GM19372 (cell line): ENCODE results near the gene ZFYVE21.

Source experiments
- ATAC-seq: cut with Tn5 transposase; IDR thresholded peaks from one replicate; pipeline ENCODE4 v1.9.1; 2021; ENCODE audit warnings: mild to moderate bottlenecking, low read depth, moderate library complexity; ENCODE audit not compliant: unreplicated experiment

The ZFYVE21 gene

DNA sequence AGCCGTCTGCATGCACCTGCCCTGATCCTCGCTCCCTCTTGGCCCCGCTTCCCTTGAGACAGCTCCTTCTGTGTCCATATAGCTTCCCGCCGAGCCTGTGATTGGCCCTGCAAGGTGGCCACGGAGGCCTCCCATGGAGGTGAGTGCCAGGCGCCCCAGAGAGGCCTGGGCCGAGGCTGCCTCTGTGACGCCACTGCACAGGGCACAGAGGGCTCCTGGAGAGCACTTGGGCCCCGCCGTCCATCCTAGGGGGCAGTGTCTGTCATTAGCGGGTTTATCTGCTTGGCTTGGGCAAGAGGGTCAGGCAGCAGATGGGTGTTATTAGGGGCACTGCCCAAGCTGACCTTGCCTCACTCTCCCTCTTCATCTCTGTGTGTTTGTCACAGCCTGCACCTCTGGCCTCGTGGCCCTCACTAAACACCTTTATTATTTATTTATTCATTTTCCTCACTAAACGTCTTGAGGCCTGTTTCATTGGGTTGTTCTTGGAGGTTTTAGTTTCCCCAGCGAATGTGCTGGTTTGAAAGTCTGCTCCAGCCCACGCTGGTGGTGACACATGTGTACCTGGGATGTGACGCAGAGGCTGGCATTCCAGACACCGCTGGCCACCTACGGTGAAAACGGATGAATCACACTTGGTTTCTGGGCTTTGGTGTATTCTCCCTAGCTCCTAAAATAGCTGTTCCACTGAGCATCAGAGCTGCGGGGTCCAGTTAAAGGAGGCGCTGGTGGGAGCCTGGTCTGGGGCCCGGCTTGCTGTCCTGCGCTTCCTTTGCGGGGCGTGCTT lies 5.9 kb downstream of the ZFYVE21 start:
- ATAC-seq: no peak

DNA sequence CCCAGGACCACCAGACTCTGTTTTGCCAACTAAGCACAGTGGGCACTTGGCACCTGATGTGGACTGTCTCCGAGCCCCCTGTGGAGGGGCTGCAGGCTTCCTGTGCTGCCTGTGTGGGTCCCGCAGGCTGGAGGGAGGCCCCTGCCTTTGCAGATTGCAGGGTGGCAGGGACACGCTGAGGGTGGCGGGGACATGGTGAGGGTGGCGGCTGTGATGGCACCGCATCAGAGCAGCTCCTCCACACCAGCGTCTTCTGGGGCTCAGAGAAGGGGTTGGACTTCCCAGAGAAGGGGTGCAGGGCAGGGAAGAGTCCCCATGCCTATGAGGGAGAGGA lies 8.1 kb downstream of the ZFYVE21 start:
- no peak for ATAC-seq

DNA sequence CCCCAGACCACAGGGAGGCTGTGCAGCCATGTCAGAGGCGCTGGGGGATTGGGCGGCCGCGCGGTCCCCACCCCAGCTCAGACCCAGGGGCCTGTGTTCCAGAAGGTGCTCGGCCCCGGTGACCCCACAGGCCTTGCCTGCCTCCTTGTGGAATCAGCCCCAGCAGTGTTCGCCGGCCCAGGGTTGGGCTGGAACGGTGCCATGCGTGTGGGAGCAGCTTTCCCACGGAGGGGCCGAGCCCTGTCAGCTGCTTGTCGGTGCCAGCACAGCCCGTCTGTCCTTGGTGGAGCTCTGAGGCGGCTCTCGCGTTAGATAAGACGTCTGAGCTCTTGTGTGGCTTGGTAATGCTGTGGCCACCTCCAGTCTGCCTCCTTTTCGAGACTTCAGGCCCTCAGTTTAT lies 8.5 kb downstream of the ZFYVE21 start:
- ATAC-seq: no peak

DNA sequence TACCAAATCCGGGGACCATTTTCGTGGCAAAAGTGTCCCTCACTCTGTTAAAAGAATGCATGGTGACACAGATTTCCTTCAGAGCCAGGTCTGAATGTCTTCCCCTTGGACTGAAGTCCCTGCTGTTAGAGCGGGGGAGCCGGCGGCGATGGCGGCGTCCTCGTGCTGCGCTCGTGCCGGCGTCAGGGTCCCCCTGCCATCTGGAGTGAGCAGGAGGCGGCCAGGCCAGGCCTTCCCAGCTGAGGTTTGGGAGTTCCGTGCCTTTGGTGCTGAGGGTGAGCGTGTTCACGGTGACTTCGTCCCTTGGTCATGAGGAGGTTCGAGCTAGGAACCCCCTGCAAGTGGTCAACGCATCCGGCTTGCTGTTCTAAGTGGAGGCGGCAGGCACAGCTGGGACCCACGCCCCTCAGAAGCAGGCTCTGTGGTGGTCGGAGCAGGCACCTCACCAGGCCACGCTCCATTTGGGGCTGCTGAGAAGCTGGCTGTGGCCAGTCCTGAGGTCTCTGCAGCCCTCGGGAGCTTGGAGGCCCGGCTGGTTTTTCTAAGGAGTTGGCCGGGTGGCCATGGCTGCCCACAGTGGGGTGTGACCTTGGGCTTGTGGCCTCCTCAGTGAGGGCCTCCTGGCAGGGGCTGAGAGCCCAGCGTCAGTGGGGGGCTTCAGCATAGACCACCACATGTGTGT lies 9.5 kb downstream of the ZFYVE21 start:
- no peak for ATAC-seq

DNA sequence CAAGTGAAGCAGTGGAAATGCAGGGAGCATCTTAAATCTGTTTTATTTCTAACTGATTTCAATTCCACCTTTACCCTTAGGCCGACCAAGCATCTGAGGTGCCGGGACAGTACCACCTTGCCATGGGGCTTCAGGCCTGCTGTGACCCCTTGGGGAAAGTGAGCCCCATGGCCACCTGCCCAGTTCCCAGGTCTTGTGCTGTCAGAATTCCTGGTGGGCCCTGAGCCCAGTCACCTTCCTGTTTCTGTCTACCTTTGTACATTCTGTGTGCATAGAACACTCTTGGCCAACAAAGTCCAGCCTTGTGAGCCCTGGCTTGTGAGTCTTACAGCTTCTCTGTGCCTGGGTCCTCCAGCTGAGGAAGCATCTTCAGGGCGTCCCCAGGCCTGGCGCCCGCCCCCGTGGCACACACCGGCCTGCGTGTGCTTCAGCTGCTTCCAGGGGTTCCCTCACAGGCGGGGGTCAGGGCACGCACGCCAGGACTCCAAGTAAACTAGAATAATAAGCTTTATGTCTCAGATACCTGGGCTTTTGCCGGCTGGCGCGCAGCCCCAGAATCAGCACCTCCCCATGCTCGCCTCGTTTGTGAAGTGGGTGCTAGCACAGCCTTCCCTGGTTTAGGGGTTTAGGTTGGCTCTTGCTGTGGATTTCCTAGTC lies 10.3 kb downstream of the ZFYVE21 start:
- ATAC-seq: no peak

DNA sequence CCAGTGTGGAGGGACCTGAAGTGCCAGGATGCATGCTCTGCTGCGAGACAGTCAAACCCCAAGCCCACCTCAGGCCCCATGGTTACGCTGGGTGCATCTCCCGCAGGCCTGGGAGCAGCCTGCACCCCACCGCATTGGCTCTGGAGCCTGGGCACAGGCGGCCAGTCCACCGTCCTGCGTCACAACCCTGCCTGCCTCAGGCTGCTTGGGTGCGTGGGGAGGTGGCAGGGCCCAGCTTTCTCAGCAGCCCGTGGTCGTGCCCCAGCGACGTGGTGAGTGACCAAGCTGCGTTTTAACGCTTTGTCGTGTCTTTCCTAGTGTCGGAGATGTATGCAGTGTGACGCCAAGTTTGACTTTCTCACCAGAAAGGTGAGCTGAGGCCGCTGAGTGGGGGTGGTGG lies 10.9 kb downstream of the ZFYVE21 start:
- no peak for ATAC-seq

DNA sequence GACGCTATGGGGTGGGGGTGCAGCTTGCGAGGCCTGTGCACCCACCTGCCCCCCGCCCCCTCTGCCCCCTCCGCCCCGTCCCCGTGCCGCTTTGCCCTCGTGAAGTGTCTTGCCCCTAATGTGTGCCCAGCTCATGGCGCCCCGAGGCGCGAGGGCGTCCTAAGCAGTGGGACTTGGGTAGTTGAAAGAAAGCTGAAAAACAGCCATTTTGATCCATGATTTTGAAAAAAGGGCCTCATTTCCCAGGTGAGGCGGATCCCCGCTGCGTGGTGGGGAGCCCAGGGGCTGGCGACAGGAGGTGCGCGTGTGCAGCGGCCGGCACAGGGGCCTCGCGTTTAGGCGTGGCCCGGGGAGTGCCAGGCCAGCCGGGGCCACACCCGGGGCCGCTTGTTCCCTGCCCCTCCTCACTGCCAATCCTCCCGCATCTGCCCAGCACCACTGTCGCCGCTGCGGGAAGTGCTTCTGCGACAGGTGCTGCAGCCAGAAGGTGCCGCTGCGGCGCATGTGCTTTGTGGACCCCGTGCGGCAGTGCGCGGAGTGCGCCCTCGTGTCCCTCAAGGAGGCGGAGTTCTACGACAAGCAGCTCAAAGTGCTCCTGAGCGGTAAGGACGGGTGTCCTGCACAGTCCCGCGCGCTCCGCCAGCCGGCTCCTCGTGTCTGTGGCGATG lies 11.8 kb downstream of the ZFYVE21 start:
- ATAC-seq: no peak

DNA sequence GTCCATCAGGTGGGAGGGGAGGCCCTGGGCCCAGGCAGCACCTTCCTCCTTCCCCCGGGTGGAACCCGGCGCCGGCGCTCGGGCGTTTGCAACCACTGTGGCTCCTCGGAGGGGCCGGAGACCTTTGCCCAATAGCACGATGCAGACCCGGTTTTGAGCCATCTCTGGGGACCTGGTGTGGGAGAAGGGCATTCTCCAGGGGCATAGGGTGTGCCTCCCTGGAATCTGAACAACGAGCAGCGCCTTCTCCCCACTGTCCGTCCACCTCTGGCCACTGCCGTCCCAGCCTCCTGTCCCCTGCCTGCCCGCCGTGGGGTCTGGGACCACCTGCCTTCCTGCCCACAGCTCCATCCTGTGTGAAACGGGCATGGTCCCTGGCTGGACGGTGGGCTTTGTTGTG lies 12.5 kb downstream of the ZFYVE21 start:
- no peak for ATAC-seq

DNA sequence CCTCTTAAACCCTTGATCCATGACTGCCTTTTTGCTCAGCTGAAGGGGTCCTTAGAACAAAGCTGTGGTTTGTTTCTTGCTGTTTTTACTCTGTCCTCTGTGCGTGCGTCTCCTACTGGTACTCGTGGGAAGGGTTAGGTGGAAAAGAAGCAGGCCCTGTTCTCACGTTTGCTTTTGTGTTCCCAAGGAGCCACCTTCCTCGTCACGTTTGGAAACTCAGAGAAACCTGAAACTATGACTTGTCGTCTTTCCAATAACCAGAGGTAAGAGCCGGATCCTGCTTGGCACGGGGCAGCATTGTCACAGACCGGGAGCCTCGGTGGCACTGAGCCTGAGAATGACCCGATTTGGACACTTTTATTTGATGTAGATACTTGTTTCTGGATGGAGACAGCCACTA lies 13.1 kb downstream of the ZFYVE21 start:
- no peak for ATAC-seq

DNA sequence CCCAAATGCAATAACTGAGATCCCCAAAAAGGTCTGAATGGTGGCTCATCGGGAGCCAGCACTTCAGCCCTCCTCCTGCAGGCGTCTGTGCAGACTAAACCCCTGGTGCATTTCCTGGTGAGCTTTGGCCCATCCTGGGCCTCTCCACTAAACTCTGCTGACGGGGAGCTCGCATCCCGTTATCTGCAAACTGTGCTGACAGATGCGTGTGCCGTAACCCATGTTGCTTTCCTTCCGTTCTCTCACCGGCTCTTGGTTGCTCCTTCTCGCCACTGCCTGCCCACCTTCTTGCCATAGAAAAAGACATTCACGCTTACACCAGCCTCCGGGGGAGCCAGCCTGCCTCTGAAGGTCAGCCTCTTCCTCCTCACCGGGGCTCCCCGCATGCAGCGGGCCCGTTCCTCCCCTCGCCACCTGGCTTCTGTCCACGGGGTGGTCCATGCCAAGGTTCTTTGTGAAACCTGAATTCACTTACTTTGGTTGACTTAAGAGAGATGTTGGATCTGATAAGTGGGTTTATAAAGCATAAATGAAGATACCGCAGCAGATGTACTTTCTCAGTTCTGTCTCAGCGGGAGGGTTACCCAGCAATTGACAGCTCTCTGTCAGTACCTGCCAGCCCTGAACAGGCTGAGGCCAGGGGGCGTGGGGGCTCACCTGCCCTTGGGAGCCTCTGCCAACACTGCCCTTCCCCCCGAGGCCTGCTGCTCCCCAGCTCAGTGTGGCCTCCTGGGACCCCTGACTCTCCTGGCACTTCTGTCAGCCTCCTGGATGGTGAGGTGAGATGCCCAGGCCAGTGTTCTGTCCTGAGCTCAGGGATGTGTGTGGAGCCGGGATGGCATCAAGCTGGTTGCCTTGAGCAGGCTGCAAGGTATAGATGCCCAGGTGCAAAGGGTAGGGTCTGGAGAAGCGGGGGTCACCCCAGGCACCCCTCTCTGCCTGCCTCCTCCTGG lies 14.2 kb downstream of the ZFYVE21 start:
- ATAC-seq: no peak

DNA sequence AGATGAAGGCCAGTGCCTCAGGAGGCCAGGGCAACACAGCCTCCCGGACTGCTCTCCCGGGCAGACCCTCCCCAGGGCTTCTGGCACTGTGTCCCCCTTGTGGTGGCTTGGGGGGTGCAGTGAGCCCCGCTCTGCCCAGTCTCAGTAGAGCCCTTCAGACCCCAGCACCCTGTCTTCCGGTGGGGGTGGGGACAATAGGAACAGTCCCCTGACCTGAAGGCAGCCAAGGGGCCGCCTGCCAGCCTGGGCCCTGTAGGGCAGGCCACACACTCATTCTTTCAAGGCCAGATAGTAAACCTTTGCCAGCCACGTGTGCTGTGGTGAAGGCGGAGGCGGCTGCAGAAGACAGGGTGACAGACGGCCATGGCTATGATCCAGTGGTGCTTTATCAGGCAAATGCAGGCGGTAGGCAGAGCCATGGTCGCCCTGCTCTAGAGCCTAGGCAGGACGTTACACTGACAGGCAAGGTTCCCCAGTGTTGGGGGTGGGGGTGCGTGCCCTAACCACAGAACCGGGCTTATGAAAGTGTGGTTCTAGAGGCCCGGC lies 15.0 kb downstream of the ZFYVE21 start:
- ATAC-seq: no peak

DNA sequence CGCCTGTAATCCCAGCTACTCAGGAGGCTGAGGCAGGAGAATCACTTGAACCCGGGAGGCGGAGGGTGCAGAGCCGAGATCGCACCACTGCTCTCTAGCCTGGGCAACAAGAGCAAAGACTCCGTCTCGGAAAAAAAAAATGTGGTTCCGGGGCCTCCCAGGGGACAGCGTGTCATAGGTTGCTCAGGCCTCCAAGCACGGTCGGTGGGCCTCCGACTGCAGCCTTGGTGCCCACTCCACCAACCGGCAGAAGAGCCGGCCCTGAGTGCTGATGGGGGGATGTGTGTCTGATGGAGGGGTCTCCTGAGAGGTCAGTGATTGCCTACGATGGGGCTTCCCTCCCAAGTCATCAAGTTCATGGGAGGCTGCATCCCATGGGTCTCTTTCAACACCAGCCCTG lies 15.9 kb downstream of the ZFYVE21 start:
- no peak for ATAC-seq

DNA sequence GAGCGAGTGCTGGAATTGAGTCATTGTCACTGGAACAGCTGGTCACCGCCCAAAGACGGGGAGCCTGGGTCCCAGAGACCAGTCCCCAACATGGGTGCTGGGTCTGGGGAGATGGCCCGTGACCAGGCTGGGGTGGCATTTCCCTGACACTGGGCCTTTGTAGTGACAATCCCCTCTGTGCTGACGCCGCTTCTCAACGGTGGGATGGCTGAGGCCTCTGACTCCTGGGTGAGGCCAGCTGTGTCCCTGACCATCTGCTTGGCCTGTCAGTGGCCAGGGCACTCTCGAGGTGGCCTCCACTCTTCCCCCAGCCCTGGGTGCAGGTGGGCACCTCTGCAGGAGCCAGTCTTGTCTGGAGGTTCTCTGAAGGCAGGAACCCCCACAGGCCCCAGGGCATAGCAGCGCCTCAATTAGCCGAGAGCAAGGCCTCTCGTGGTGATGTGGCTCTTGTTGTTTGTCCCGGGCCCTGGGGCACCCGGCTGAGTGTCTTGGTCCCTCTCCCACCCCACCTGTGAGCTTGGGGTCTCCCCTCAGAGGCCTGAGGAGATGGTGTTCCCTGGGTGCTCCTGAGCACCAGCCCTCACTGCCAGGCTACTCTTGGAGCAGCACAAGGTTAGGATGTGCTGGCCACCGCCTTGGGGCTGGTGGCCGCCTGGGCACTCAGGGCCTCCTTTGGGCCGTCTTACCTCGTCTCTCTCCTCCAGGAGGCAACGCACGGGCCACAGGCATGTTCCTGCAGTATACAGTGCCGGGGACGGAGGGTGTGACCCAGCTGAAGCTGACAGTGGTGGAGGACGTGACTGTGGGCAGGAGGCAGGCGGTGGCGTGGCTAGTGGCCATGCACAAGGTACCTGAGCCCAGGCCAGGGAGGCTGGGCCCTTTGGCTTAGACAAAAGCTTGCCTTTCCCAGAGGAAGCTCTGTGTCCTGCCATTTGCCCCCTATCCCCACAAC lies 16.6 kb downstream of the ZFYVE21 start:
- ATAC-seq: no peak

DNA sequence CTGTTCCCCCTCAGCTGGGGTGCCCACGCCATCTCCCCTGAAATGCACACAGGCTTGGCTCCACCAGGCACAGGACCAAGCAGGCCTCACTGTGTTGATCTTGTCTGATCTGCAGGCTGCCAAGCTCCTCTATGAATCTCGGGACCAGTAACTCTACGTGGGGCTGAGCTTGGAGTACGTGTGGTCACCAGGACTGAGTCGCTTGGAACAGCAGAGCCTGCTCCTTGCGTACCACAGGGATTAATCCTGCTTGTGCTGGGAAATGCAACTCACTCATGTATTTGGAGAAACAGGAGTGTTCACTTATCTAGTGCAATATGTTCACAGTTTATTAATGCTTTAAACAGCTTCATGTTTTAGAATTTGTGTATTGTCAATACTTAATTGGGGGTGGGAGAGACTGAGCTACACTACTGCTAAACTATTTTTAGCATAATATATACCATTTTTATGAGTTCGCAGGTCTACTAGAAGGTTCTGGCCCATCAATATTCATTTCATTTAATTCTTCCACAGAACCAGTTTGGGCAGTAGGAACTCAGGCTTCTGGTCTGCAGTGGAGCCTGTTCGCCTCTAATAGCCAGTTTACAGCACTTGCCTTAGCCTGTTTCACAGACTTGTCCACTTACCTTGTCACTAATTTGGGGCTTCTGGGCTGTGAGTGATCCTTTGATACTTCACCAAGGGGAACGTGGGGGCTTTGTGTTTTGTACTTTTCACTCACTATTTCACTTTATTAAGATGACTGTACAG lies 17.4 kb downstream of the ZFYVE21 start:
- no peak for ATAC-seq

DNA sequence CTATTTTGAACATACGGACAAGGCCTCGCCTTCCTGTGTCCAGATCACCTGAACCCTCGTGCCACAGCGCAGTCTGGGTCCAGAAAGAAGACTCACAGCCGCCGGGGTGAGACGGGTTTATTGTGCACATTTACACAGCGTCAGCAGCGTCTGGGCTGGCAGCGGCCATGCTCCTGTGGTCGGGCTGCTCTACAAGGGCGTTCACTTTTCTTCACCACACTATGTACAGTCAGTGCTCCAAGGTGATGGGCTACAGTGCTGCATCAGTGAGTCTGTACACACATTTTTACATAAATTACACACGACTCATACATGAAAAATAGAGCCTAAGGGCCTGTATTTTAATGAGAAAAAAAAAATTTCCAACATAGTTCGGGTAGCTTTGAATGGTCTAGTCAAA lies 18.0 kb downstream of the ZFYVE21 start:
- ATAC-seq: no peak

DNA sequence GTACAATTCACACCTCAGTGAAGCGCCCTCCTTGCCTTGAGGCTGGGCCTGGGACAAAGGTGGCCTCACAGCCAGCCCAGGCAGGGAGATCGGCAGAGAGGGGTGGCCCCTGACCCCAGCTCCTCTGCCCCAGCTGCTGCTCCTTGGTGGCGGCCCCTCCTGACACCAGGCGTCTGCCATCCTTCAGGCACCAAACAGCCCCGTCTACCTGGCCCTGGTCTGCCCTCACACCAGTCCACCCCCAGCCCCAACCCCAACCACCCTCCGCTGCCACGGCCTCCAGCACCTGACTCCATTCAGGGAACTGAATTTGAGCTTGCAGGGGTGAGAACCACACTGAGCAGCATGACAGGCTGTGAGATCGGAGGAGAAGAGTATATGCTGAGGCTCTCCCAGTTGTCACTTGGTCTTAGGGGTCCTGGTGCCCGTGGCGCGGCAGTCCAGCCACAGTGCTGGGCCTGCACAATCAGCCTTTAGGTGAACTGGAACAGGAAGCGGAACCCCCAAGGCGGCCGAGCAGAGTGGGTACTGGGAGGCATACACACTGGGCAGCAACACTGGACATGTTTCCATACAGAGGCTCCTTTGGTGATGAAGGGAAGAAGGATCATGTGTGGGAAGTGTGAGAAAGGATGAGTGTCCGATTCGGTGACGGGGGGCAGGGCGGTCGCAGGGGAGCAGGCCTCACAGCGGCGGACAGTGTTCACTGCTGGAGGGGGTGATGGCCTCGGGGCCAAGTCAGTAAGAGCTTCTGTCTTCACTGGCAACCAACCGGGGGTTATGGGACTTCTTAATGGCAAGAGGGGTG lies 18.7 kb downstream of the ZFYVE21 start:
- ATAC-seq: no peak

DNA sequence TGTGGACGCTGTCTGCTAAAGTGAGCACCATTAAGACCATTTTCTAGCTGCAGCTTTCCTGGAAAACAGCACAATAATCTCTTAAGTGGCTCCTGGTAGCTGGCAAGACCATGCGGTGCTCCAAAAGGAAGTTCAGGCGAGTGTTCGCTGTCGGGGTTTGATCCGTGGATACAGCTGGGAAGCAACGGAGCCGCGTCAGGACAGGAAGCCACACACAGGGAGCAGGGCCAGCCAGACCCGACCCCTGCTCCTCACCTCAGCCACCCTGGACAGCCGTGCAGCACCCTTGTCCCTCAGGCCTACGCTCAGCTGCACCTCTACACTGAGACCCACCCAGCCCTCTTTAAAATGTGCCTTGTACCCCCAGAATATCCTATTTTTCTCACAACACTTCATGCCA lies 19.4 kb downstream of the ZFYVE21 start:
- ATAC-seq: no peak
